SU-DHL-6 (cell line): ENCODE data around the gene FOXI2.

Experiments
- H2AFZ ChIP-seq: fragments of 200-600 bp; sonication (generic); 2 replicates; pipeline ENCODE4 v1.6.1; 2014; ENCODE audit warnings: low read depth, mild to moderate bottlenecking, moderate library complexity, mixed read lengths, antibody characterized with exemption, low read length; ENCODE audit not compliant: severe bottlenecking
- H3F3A ChIP-seq: fragments of 200-600 bp; shearing (Covaris generic); 2 replicates; pipeline ENCODE4 v1.6.0; 2016; ENCODE audit warnings: antibody characterized with exemption, mild to moderate bottlenecking; ENCODE audit not compliant: insufficient read depth
- H3K27ac ChIP-seq: fragments of 200-600 bp; sonication (generic); 2 replicates; pipeline ENCODE4 v1.5.1; 2016; ENCODE audit warnings: low read depth, mild to moderate bottlenecking, low read length, moderate library complexity, mixed read lengths
- H3K27me3 ChIP-seq: fragments of 200-600 bp; sonication (generic), shearing (Covaris generic); 2 replicates; pipeline ENCODE4 v1.6.0; 2014; ENCODE audit warnings: mild to moderate bottlenecking, low read length
- H3K36me3 ChIP-seq: fragments of 200-600 bp; sonication (generic); 2 replicates; pipeline ENCODE4 v1.6.1; 2014; ENCODE audit warnings: mild to moderate bottlenecking, low read length, mixed read lengths
- H3K4me2 ChIP-seq: fragments of 300-600, 200-600 bp; shearing (Covaris generic), sonication (generic); 2 replicates; pipeline ENCODE4 v1.6.0; 2014; ENCODE audit warnings: low read length, low read depth, mild to moderate bottlenecking; ENCODE audit not compliant: poor library complexity, severe bottlenecking
- H3K4me3 ChIP-seq: fragments of 200-600 bp; sonication (generic); 2 replicates; pipeline ENCODE4 v1.5.1; 2014; ENCODE audit warnings: antibody characterized with exemption, low read length, mild to moderate bottlenecking, mixed read lengths; ENCODE audit not compliant: insufficient read depth, poor library complexity, severe bottlenecking
- H3K79me2 ChIP-seq: fragments of 200-600 bp; sonication (generic); 2 replicates; pipeline ENCODE4 v1.6.1; 2014; ENCODE audit warnings: mild to moderate bottlenecking, low read length, moderate library complexity; ENCODE audit not compliant: insufficient read depth
- H3K9ac ChIP-seq: fragments of 200-600 bp; sonication (generic); 2 replicates; pipeline ENCODE4 v1.7.0; 2014; ENCODE audit warnings: mild to moderate bottlenecking, low read length
- H3K9me2 ChIP-seq: fragments of 200-600 bp; sonication (generic); replicated peaks from 2 replicates; pipeline ENCODE4 v1.6.1; 2014; ENCODE audit warnings: low read length; ENCODE audit not compliant: insufficient read depth
- H3K9me3 ChIP-seq: fragments of 200-600 bp; sonication (generic); 2 replicates; pipeline ENCODE4 v1.6.1; 2014; ENCODE audit warnings: low read length, mixed read lengths; ENCODE audit not compliant: insufficient read depth
- H4K20me1 ChIP-seq: fragments of 200-600 bp; sonication (generic); 2 replicates; pipeline ENCODE4 v1.6.1; 2014; ENCODE audit warnings: low read depth, mild to moderate bottlenecking, antibody characterized with exemption, low read length, moderate library complexity, mixed read lengths
- CTCF ChIP-seq: fragments of 200-600 bp; sonication (generic); IDR thresholded peaks from one replicate; pipeline ENCODE4 v1.5.1; 2017; ENCODE audit warnings: antibody characterized with exemption, mild to moderate bottlenecking, low read length, moderate library complexity; ENCODE audit not compliant: insufficient read depth, poor library complexity, severe bottlenecking
- EZH2phosphoT487 ChIP-seq: fragments of 200-600 bp; sonication (generic), shearing (Covaris generic); conservative IDR thresholded peaks from 2 replicates; pipeline ENCODE4 v1.6.1; 2018; ENCODE audit warnings: mild to moderate bottlenecking, antibody characterized with exemption, low read length, moderate library complexity, mixed read lengths

The FOXI2 gene

GRCh38 chr10:127774766-127775559 lies 38.0 kb downstream of the FOXI2 start:
- Histone ChIP-seq H3K27me3 (no peaks in the 10 kb centered on the region), H3K36me3 (no peaks in the 10 kb centered on the region), H3K9me2 (no peaks in the 10 kb centered on the region), H3F3A (no peaks in the 10 kb centered on the region), H3K9ac (no peak overlapping the region), H3K4me2 (no peak overlapping the region), H3K27ac (no peak overlapping the region), H4K20me1 (no peaks in the 10 kb centered on the region), H2AFZ (no peak overlapping the region), H3K9me3 (no peaks in the 10 kb centered on the region), H3K4me3 (no peak overlapping the region), H3K79me2 (no peaks in the 10 kb centered on the region)
- no peak for TF ChIP-seq CTCF
- no peak for TF ChIP-seq EZH2phosphoT487

- Histone ChIP-seq H3K79me2 (no peaks in the 10 kb centered on the region), H3F3A (no peaks in the 10 kb centered on the region), H3K4me3 (no peak overlapping the region), H3K9ac (no peak overlapping the region), H3K27me3 (no peaks in the 10 kb centered on the region), H3K9me2 (no peaks in the 10 kb centered on the region), H3K27ac (no peak overlapping the region), H2AFZ (no peak overlapping the region), H3K9me3 (no peaks in the 10 kb centered on the region), H3K4me2 (no peak overlapping the region), H4K20me1 (no peaks in the 10 kb centered on the region), H3K36me3 (no peaks in the 10 kb centered on the region)
- TF ChIP-seq EZH2phosphoT487: no peak
- no peak for TF ChIP-seq CTCF
Observed at GRCh38 chr10:127776816-127777215, 39.8 kb downstream of the FOXI2 start.

- H3K4me2 ChIP-seq: no peak overlapping the region
- H3K4me3 ChIP-seq: no peak overlapping the region
- no peak overlapping the region for H3K9ac ChIP-seq
- no peaks in the 10 kb centered on the region for H4K20me1 ChIP-seq
- TF ChIP-seq EZH2phosphoT487: no peak
- no peak for TF ChIP-seq CTCF
- H2AFZ ChIP-seq: no peak overlapping the region
- H3K9me3 ChIP-seq: no peaks in the 10 kb centered on the region
- no peaks in the 10 kb centered on the region for H3K79me2 ChIP-seq
- H3K27me3 ChIP-seq: no peaks in the 10 kb centered on the region
- no peaks in the 10 kb centered on the region for H3F3A ChIP-seq
- no peaks in the 10 kb centered on the region for H3K9me2 ChIP-seq
- no peak overlapping the region for H3K27ac ChIP-seq
- H3K36me3 ChIP-seq: no peaks in the 10 kb centered on the region
Observed at GRCh38 chr10:127781412-127781811, 44.4 kb downstream of the FOXI2 start.
